ENCODE results near the gene HLCS.
"Not testable (repeated sequence)": the region's sequence is repeated elsewhere in the genome, so short reads cannot be mapped to it uniquely, and the experiment has no call there.

HLCS gene

DNA sequence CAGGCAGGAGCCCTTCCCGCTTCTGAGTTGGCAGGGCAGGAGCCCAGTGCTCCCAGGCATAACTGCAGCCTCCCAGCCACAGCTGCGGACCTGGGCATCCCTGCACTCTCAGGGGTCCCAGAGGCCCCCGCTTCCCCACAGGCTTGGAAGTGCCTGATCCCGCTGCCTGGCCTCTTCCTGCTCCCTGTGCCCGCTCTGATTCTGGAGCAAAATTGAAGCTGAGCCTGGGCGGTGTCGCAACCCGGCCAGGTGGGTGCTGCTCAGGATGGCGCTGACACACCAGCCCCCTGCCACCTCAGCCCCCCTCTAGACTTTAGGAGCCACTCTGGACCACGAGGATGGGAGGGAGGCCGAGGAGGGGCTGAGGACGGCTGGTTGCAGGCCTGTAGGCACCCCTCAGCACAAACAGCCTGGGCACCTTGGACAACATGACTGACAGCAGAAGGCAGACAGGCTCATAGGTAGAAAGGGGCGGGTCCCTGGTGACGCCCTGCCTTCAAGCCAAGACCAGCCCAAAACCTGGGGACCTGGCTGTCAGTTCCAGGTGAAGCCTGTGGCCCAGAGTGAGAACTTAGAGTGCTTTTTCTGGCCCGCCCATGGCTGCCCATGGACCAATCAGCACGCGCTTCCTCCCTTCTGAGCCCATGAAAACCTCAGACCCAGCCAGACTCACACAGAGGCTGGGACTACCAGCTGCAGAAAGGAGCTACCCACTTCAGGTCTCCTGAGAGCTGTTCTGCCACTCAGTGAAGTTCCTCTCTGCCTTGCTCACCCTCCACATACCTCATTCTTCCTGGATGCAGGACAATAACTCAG lies 7.2 kb downstream of the HLCS start:
- DNase-seq (ENCODE audit: low read depth in 2 of 2): no peak

DNA sequence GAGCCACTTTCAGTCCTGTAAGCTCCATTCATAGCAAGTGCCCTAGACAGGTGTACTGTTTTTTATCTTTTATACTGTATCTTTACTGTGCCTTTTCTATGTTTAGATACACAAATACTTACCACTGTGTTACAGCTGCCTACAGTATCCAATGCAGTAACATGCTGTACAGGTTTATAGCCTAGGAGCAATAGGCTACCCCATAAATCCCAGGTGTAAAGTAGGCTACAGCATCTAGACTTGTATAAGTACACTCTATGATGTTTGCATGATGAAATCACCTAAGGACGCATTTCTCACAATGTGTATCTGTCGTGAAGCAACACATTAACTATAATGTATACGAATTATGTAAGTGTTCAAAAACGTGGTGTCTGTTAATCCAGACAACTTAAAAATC lies 10.7 kb downstream of the HLCS start:
- DNase-seq (ENCODE audit: low read depth in 2 of 2): no peak

DNA sequence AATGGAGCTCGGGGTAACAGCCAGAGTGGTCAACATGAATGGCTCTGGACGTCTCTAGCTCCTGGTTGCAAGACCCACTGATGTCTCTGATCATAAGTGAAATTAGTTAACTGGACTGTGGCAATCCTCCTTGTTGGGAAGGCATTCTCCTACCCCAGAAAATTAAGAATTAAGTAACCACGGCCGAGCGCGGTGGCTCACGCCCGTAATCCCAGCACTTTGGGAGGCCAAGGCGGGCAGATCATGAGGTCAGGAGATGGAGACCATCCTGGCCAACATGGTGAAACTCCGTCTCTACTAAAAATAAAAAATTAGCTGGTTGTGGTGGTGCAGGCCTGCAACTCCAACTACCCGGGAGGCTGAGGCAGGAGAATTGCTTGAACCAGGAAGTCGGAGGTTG lies 14.1 kb downstream of the HLCS start:
- not testable (repeated sequence) for DNase-seq (ENCODE audit: low read depth in 2 of 2)

GRCh38 chr21:36949171-36950141 lies 17.0 kb downstream of the HLCS start:
- no peak for DNase-seq (ENCODE audit: low read depth in 2 of 2)

GRCh38 chr21:36948686-36949085 lies 17.8 kb downstream of the HLCS start:
- DNase-seq (ENCODE audit: low read depth in 2 of 2): no peak

- DNase-seq (ENCODE audit: low read depth in 2 of 2): no peak
These were observed 19.5 kb downstream of the HLCS start for GRCh38 chr21:36946949-36947356.

- DNase-seq (ENCODE audit: low read depth in 2 of 2): no peak
These were observed 20.9 kb downstream of the HLCS start for GRCh38 chr21:36945496-36946138.

DNA sequence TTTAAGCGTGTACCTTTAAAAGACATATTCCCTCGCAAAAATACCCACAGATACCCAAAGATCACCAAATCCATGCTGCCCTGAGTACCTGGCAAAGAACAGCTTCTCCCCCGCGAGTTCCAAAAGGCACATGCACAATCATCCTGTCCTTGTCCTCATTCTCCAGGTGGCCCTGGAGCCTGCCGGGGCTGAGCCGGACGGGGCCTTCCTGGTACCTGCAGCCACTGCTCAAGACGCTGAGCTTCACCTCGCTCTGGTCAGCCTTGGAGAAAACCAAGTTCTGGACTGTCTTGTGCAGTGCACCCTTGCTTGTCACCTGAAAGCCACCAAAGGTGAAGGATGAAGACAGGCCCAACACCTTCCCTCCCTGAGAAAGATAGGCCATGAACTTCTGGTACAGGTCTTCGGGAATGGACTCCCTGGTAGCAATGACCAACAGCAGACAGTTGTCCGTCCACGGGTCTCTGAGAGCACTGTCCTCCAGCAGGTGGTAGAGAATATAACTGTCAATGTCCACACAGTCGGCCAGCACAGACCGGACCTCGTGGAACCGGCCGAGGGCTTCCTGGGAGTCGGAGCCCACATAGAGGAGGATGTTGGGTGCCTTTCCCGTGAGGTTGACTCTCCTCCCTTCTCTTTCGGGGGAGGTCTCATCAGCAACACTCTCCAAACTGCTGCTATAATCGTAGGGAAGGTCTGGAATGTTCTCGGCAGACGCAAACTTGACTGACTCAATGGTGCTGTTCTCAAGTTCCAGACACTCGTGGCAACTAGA lies 29.9 kb downstream of the HLCS start:
- DNase-seq (ENCODE audit: low read depth in 2 of 2): no peak

DNA sequence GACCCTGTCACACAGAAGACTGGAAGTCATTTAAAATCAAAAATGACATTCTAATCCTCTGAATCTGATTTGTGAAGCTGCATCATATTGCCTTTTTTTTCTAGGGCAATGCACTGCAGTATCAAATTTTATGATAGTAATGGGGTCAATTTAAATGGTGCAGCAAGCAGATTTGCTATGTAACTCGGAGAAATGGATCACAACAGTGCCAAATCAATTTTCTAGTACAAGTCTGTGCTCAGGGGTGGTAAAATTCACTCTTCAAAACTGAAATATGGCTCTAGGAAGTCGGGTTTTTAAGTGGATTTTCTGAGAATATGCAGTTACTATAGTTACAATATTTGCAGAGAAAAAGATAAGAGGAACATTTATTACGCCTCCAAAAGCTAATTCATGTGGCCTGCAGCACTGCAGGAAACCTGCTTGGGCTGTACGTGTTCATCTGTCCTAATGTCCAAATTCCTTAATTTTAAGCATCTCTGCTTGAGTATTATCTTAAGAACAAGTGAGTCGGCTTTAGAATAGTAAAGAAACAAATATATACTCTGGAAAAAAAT lies 31.5 kb downstream of the HLCS start:
- no peak for DNase-seq (ENCODE audit: low read depth in 2 of 2)

DNA sequence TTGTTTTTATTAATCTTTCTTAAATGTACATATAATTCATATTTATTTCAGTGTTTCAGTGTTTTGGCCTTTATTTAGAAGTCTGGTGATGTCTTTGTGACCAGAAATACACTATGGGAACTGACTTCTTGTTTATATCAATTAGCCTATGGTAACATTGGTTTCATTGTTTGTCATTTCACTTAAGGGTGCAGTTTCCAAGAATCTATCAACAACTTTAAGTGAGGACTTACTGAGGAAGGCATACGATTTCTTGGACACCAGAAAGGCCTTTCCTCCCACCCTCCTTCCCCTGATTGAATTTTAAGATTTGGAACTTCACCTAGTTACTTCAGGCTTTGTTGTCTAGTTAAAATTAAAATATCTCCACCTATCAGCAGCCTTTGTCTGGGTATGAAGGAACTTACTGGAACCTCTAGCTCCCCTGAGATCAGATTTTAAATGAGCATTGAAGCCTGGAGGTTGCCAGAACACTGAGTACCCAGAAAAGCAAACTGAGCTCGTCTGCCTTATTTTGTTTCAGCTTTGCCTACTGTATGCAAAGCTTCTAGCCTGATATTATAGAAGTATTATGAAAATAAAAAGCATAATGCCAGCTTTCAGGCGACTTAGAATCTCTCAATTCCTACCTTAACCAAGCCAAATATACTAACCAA lies 34.2 kb downstream of the HLCS start:
- no peak for DNase-seq (ENCODE audit: low read depth in 2 of 2)

DNA sequence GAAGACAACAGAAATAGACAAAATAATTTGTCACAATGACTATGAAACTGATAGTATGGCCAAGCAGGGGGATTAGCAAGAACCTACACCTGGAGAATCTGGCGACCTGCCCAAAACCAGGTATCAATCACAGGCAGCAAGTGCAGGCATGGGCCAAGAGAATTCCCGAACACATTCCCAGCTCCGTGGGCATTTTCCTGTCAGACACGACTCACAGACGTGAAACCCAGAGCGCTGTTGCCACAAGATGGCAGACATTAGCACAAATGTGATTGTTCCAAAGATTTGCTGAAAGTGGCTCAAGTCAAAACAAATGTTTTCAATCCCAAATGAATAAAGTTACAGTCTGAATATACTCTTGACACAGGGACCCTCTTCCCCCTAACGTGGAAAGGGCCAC lies 36.8 kb downstream of the HLCS start:
- DNase-seq (ENCODE audit: low read depth in 2 of 2): no peak

DNA sequence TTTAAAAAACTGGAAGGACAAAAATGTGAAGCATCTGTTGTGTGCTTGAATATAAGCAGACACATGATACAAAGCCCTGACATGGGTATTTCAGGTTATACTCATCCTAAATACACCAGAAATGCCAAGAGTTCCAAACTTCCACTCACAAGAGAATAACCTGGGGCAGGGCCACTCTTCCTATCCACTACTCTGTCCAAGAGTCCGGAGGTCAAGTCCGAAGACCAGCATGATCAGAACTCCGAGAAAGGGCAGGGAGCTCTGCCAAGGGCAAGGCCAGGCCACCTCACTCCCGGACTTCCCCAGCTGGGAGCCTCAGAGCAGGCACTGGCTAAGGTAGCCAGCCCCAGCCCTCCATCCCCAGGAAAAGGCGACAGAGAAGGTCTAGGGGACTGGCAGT lies 37.5 kb downstream of the HLCS start:
- no peak for DNase-seq (ENCODE audit: low read depth in 2 of 2)

DNA sequence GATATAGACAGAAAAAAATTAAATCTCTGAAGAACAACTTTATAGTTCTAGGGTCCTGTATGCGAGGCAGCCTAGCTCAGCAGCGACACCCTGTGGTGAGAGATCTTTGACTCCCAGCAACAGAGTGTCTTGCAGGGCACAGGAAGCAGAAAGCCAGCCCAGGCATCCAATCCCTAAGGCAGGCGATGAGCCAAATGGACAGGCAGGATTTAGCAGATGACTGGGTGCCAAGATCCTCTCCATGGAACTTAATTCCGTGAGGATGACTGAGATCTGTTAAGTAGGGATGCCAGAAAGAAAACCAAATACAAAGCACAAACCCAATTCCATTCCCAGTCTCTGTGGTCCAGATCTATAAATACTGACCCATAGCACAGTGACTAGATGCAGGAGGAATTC lies 38.8 kb downstream of the HLCS start:
- DNase-seq (ENCODE audit: low read depth in 2 of 2): peak; percentile 56 to 69

GRCh38 chr21:36926989-36927718 lies 39.3 kb downstream of the HLCS start:
- no peak for DNase-seq (ENCODE audit: low read depth in 2 of 2)

GRCh38 chr21:36923270-36923669 lies 43.2 kb downstream of the HLCS start:
- no peak for DNase-seq (ENCODE audit: low read depth in 2 of 2)

DNA sequence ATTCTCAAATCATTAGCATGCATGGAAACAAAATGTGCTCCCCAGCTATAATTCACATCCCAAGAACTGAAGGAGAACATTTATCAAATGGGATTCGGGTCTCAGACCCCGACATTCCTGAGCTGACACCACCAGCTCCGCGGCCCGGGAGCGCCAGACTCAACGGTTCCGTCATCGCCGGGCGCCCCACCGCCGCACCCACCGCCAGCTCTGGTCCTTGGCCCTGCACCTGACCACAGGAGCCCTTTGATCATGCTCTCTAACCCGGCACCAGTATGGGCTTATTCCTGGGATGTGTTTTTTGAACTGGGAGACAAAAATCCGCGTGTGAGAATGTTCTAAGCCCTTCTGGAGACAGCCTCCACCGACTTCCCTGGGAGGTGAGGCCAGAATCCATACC lies 43.6 kb downstream of the HLCS start:
- DNase-seq (ENCODE audit: low read depth in 2 of 2): no peak

- no peak for DNase-seq (ENCODE audit: low read depth in 2 of 2)
These were observed 48.2 kb downstream of the HLCS start for GRCh38 chr21:36918291-36918690.

DNA sequence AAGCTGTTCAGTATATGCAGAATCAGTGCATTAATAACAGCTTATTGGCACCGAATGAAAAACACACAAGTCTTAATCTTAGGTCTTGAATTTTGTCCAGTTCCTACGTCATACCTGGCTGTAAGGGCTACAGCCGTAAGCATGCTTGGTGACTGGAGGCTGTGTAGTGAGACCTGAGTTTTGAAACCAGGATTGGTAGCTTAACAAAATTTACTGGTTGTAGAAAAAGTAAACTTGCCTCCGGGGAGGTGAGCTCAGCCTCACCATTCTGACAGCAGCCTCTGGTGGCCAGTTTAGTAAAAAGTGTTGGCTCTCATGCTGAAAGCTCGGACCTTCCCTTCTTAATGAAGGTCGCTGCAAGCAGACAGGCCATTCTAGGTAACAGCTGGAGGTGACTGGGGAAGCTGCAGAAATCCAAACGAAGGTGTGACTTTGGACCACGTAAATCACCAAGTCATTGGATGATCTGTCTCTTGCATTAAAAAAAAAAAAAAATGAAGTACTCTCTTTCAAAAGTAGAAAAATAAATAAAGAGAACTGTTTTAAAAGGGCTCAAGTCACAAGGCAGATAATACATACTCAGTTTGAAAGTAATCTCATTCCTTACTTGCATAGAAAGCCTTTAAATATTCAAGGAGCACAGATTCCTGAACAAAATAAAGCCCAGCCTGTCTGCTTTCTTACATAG lies 48.9 kb downstream of the HLCS start:
- DNase-seq (ENCODE audit: low read depth in 2 of 2): no peak

GRCh38 chr21:36916718-36917117 lies 49.8 kb downstream of the HLCS start:
- DNase-seq (ENCODE audit: low read depth in 2 of 2): no peak

All from stimulated activated CD4-positive, alpha-beta T cell treated with anti-CD3 and anti-CD28 coated beads, Interleukin-15, amount 100 ng/mL, for 48 hours (primary cell).